GM21528 (cell line): ENCODE results near the gene PMPCB.
A peak's percentile ranks its signal among the peaks of the same experiment; 100 is the strongest.
"Not testable (repeated sequence)": the region's sequence is repeated elsewhere in the genome, so short reads cannot be mapped to it uniquely, and the experiment has no call there.

Experiments used
- ATAC-seq: cut with Tn5 transposase; IDR thresholded peaks from one replicate; pipeline ENCODE4 v1.9.1; 2021; ENCODE audit warnings: mild to moderate bottlenecking, moderate library complexity; ENCODE audit not compliant: unreplicated experiment, low FRiP score

Gene PMPCB, protein sequence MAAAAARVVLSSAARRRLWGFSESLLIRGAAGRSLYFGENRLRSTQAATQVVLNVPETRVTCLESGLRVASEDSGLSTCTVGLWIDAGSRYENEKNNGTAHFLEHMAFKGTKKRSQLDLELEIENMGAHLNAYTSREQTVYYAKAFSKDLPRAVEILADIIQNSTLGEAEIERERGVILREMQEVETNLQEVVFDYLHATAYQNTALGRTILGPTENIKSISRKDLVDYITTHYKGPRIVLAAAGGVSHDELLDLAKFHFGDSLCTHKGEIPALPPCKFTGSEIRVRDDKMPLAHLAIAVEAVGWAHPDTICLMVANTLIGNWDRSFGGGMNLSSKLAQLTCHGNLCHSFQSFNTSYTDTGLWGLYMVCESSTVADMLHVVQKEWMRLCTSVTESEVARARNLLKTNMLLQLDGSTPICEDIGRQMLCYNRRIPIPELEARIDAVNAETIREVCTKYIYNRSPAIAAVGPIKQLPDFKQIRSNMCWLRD

DNA sequence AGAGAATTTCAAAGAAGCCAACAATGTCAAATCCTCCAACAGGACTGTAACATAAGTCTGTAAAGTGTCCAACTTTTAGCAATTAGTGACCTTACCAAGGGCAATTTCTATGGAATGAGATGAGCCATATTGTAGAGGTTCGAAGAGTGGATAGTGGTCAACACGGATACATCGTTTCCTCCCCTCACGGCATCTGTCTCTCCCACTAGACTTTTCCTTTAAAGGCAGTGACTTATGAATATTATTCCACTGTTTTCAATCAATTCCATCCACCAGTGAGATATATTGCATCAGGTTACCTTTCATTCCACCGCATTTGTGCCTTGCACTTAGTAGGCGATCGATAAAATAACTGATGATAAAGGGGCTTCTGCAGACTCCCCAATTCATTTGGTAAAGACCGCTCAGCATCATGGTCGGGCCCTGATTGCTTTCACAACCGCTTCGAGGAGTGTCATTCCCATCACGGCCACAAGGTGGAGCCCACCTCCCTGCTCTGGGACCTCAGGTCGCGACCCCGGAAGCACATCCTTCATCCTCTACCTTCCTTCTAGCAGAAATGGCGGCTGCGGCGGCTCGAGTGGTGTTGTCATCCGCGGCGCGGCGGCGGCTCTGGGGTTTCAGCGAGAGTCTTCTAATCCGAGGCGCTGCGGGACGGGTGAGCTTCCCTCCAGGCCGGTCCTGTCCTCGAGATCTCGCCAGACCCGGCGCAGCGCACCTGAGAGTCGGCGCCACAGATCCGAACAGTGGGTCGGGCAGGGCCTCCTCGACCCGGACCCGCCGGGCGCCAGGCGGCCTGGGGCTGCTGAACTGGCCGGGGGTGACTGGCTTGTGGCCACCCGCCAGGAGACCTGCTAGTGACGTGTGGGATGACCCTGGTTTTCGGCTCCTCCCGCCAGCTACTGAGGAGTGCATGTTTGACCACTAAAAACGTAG lies at the start of gene PMPCB:
Gene PMPCB (plus strand): TSS at position 535 of the 936 bp plus-strand sequence. CDS start 25 bp downstream, at position 560.
- ATAC-seq: peak; percentile 93

DNA sequence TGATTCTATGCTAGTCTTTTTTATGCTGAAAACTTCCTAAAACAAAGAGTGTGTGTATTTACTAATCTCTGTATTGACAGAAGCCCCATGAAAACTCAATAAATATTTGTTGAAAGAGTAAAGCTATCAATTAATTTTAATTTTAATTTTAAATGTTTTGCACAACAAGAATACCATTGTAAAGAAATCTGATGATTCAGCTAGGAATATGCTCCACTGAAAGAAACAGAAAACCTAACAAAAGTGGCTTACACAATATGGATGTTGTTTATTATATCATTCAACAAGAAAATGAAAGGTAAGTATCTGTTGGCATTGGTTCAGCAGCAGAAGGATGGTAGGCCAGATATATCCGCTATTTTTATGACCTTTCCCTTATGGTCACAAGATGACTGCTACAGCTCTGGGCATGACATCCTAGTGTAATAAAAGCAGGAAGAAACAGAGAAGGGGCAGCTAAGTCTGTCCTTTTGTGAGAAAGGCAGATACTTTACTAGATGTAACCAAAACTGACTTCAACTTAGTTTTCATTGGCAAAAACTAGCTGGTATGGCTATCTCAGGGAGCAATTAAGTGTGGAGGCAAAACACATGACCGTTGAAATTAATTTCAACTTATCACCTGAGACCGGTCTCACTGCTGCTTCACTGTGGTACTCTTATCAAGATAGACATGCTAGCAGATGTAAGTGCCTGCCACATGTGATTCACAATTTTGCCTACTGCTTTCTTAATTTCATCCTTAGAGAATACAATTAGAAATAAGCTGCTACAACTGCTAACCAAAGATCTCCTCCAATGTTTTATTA lies 43.3 kb upstream of the PMPCB start:
- not testable (repeated sequence) for ATAC-seq

DNA sequence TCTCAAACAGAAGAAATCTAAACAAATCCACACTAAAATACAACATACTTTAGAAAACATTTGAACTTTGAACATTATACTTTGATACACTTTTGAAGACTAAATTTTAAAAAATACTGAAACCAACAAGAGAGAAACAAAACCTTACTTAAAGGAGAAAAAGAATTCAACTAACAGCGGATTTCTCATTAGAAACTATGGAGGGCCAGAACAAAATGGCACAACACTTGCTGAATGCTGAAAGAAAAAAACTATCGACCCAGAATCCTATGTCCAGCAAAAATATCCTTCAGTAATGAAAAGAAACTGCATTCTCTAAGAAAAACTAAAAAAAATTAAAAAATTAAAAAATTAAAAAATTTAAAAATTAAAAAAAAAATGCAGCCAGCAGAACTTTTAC lies 33.2 kb upstream of the PMPCB start:
- not testable (repeated sequence) for ATAC-seq

DNA sequence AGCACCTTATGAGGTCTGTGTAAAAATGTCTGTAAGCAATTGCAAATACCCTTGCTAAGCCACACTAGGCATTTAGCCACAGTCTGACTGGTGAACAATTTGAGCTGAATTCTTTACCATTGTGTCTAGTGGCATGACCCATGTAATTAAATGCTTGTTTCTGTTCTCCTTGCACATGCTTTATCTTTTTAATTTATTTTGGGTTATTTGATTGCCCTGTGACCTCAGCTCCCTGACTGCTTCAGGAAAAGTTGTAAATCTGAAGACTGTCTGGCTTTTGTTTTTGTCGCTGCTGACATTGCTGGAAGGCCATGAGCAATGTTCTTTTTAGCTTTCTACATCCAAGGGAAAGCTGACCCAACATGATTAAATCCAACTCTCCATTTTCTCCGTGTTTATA lies 31.0 kb upstream of the PMPCB start:
- not testable (repeated sequence) for ATAC-seq

DNA sequence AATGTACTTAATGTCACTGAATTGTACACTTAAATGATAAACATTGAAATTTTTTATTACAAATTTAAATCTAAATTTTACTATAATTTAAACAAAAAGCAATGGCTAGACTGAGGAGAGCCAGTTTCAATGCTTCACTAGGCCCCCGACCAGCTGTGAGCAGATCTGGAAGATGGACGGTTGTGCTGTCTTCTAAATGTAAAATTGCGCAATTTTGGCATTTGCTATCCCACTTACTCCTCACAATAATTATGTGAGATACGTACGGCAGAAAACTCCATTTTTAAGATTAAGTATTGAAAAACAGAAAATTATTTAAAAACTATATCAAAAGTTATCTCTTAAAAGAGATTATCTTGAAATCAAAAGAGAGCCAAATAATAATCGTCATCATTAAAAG lies 23.9 kb upstream of the PMPCB start:
- not testable (repeated sequence) for ATAC-seq

DNA sequence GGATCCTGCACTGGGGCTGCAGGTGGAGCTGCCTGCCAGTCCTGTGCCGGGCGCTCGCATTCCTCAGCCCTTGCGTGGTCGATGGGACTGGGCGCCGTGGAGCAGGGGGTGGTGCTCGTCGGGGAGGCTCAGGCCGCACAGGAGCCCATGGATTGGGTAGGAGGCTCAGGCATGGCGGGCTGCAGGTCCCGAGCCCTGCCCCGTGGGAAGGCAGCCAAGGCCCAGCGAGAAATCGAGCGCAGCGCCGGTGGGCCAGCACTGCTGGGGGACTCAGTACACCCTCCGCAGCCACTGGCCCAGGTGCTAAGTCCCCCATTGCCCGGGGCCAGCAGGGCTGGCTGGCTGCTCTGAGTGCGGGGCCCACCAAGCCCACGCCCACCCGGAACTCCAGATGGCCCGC lies 22.4 kb upstream of the PMPCB start:
- not testable (repeated sequence) for ATAC-seq

DNA sequence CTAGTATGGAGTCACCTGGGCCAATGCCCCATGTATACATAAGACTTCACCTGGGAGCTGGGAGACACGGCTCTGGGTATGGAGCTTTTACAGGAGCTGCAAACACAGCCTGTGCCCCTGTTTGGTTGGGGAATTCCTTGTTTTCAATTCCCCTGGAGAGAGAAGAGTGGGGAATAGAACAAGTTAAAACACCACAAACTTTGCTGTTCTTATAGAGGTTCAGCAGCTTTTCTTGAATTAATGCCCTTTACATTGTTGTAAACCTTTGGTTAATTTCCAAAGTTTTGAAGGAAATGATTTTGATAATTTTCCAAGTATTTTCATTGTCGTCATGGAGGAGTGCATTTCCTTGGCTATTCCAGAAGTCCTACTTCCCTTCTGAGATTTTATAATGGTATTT lies 19.0 kb upstream of the PMPCB start:
- ATAC-seq: not testable (repeated sequence)

DNA sequence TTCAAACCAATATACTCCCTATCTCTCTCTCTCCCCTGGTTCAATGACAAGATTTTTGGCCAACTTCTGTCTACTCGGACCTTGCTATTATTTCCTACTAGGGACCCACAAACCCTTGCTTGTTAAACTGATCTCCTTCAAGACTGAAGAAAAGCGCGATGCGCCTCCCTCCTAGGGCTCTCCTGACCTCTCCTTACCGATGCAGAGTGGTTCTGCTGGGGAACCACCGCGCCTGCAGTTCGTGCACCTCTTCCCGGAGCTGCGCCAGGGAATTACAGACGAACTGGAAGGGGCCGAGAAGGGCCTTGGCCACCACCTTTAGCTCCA lies 17.6 kb upstream of the PMPCB start:
- peak; percentile 49 for ATAC-seq

DNA sequence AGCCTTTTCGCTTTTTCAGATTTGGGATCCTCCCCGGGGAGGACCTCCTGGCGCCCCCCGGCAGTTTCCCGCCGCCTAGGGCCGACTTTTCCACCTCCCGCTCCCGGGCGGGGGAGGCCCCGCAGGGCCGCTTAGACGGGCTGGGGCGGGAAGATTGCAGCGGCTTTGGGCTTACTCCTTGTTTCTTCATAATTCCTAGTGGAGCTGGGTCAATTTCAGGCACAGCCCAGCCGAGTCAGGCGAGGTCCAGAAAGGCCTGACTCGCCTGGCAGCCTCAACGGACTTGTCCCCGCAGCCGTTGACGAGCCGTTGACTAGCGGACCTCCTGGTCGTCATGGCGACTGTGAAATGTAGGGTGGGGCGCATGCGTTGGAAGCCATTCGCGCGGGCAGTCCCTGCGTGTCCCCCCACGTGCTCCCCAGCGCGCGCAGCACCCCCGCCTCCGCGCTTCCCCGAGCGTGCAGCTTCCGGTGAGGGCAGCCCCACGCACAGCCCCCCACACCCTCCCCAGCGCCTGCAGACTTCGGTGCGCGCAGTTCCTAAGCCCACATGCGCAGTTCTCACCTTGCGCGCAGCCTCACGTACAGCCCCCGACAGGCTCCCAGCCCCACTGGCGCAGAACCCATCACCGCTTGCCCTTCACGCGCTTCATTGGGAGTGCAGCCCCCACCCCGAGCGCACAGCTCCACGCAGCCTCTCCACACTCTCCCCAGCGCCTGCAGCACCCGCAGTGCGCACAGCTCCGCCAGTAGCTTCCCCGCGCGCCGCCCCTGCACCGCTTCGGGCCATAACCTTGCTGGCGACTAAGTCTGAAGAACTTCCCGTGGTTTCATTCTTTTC lies 17.1 kb upstream of the PMPCB start:
- ATAC-seq: peak; percentile 96

DNA sequence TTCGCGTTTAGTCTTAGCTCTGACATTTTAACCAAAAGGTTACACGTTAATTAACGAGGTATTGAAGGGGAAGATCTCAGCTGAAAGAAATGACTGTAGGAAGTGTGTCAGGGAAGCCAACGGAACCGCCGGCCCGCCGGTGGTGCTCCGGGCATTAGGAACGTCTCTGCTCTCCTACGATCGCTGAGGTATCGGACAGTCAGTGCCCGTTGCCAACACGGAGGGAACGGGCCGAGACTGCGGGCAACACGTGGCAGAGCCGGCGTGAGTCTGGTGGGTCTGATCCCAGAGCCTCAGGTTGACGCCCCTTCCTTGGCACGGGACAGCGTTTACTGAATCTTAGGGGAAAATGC lies 16.5 kb upstream of the PMPCB start:
- ATAC-seq: peak; percentile 18

DNA sequence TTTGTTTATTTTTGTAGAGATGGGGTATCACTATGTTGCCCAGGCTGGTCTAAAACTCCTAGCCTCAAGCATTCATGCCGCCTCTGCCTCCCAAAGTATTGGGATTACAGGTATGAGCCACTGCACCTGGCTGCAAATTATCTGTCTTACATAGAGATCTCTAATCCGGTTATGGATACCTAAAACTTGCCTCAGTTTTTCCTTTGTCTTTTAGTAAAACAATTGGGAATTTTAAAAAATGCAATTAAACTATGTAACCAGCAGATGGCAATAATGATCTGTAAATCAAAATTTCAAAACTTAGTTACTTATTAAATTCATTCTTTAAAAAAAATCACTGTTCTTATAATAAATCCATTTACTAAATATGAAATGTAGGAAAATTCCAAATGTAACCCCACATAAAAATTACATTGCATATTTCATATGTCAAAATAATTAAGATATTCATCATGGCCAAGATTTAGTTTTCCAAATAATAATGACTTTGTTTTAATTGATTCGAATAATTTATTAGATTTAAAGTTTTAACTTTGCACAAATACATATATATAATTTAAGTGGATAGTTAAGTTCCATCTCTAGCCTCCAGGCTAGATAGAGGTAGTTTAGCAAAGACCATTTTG lies 14.3 kb upstream of the PMPCB start:
- not testable (repeated sequence) for ATAC-seq

DNA sequence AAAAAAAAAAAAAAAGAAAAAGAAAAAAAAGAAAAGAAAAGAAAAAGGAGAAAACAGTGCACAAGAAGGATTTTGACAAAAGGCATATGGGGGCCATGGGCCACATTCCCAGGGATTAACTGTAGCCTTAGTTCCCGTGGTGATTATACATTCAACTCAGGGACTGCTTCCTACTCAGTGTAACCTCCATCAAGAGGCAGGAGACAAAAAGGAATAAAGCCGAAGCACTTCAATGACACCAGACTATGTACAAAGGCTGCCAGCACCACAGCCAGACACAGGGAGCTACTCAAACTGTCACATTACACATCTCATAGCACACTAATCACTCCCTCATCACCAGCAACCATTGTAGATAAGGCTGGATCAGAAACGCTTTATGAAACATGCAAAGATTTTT lies 5.1 kb upstream of the PMPCB start:
- ATAC-seq: no peak

DNA sequence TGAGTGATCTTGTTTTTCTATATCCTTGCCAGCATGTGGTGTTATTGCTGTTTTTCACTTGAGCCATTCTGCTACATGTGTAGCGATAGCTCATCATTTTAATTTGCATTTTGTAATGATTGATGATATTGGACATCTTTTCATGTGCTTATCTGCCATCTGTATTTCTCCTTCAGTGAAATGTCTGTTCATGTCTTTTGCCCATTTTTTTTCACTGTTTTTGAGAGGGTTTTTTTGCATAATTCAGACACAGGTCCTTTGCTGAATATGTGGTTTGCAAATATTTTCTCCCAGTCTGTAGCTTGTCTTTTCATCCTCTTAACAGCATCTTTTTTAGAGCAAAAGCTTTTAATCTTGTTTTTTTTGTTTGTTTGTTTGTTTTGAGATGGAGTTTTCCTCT lies 3.7 kb upstream of the PMPCB start:
- ATAC-seq: no peak

DNA sequence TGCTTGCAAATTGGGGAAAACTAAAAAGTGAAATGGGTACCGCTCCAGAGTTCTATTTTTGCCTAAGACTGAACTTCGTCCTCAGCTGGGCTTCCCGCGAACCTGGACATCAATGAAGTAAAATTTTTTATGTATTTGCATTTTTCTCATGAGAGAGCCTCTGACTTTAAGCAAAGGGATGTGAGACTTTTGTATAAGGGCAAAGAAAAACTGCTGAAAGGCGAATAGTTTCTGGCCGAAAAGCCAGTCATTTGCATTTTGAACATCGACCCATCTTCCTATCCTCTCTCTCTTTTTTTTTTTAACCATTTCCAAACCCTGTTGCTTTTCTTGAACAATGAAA lies 573 bp downstream of the PMPCB start:
- peak; percentile 10 for ATAC-seq

DNA sequence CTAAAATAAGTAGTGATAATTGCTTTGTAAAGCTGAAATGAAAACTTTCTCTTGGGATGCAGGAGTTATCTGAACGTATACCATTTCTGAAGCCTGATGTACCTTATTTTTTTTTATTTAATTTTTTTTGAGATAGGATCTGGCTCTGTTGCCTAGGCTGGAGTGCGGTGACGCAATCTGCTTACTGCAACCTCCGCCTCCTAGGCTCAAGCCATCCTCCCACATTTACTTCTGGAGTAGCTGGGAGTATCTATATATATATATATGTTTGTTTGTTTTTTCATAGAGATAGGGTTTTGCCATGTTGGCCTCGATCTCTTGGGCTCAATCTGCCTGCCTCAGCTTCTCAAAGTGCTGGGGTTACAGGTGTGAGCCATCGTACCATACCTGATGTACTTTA lies 2.4 kb downstream of the PMPCB start:
- no peak for ATAC-seq

DNA sequence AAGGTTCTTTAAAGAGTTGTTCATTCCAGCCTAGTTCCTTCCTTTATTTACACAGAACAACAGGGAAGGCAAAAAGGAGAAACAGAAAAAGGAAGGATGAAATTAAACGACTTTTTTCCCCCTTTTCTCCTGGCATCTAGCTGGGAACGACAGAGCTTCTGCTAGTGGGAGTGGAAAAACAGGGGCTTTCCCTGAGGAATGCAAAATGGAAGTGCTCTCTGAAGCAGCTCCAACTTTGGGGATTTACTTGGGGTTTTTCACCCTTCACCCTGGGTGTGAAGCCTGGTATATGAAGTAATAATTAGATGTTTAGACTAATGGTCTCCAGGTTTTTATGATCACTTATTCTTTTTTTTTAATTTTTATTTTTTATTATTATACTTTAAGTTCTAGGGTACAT lies 4.2 kb downstream of the PMPCB start:
- ATAC-seq: no peak

DNA sequence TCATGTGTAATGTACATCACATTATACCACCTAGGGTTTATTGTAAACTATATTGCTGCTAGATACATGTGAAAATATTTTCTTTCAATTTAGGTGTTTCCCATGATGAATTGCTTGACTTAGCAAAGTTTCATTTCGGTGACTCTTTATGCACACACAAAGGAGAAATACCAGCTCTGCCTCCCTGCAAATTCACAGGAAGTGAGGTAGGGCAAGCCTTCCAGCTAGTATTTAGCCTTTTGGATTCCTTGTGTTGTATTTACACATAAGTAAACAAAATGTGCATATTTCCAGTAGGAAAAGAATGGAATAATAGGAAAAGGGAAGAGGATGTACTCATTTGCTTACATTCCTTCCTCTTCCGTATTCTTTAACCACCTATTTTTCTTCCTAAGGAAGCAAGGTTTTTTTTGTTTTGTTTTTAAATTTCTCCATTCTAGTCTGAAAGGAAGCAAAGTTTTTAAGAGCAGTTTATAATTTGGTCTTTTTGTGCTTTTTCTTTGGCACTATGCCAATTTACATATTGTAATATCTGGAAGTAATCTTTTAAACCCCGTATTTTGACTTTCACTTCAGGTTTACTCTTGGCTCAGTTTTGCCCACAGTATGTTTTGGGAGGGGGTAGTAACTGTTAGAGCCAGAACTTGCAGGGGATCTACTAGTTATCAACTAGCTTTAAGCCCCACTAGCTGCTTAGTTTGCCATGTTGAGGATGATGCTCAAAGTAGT lies 10.4 kb downstream of the PMPCB start:
- ATAC-seq: no peak

DNA sequence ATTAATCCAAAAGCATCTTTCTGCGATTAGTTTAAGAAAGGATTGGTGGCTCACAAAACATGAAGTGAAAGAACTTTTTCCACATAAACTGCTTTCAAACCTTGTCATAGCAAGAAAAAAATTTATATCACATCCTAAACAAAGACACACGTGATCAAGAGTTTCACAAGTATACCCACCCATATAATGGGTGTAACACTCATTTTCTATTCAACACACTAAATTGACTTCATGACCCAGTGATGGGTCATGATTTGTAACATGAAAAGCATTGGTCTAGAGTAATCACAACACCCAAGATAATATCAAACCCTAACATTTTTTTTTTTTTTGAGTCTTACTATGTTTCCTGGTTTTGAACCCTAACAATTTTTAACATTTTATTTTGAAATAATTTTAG lies 17.6 kb downstream of the PMPCB start:
- no peak for ATAC-seq
